ENCODE results near the gene ELP4. TPM values are rescaled to one million over a fixed set of nuclear protein-coding genes. Genes with fewer than 3 reads are reported as not detected.

The ELP4 gene
- total RNA-seq, 1 donor from 2014 or later = 8.6 TPM

DNA sequence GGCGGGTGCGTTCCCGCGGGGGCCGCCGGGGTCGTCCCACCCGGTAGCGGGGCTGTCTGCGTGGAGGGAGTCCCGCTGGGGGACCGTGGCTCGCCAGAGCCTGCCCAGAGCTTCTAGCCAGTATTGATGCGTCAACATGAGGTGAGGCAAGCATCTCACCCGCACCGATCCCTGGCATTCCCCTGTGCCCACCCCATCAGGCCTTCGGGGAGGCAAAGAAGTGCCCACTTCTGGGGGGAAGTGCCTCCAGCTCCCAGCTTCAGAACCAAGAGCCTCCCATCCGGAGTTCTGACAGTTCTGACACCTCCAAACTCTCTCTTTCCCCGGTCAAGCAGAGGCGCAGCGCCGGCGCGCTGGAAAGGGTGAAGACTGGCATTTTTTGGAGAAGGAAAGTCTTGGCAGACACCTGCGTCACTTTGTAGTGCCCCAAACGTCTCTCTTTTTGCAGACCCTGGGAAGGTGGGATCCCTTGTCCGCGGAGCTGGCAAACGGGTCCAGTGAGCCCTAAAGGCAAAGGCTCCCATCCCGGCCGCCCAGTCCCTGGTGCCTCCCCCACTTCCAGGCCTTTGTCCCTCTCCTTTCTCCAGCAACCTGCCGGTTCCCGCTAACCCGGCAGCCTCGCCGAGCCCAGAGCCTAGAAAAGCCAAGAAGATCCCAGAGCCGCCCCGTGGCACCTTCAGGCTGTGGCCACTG is 304.8 kb downstream of the ELP4 start:
- peaks cover 37% of the 10 kb centered on the region for H3K4me1 Mint-ChIP-seq (ENCODE audit: low read depth)
- TF ChIP-seq CTCF (IDR thresholded peaks at IDR 0.05) = no peak
- H3K4me3 Mint-ChIP-seq (ENCODE audit: unreplicated experiment) = no peak overlapping the region
- H3K36me3 Mint-ChIP-seq (ENCODE audit: low read depth) = no peaks in the 10 kb centered on the region
- H3K9me3 Mint-ChIP-seq (ENCODE audit: low read depth) = no peaks in the 10 kb centered on the region
- H3K27me3 Mint-ChIP-seq (ENCODE audit: low read depth) = peaks cover 64% of the 10 kb centered on the region
- H3K27ac Mint-ChIP-seq (ENCODE audit: unreplicated experiment) = no peak overlapping the region
- DNase-seq (ENCODE audit: low spot score) = no peak

DNA sequence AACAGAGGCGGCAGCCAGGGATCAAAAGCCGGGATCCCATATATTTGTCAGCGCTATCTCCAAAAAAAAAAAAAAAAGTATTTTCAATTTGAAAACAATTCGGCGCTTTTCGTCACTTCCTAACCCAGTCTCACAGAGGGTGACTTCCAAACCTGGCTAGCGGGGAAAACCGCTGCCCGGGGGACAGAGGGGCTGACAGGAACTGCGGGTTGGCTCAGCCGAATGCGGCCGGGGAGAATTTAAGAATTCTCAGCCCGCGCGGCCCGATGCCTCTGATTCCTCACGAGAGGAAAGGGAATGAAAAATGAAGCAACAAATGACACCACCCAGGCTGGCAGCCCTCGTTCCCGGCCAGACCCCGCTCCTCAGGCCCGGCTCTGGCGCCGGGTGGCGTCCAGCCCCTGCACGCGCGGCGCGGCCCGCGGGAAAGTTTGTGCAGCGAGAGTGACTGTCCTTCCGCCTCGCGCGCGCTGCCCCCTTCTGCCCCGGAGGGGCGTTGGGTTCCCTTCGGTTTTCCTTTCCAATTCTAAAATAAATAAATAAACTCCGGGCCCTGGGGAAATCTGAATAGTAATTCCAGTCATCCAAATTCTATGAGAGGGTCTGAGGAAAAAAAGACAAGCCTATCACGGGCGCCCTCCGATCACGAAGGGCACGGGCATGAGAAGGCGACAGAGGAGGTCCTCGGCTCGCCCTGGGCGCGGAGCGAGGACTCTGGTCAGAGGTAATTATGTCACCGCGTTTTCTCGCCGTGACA is 306.3 kb downstream of the ELP4 start:
- H3K27me3 Mint-ChIP-seq (ENCODE audit: low read depth) = peaks cover 68% of the 10 kb centered on the region
- H3K9me3 Mint-ChIP-seq (ENCODE audit: low read depth) = no peaks in the 10 kb centered on the region
- no peak for DNase-seq (ENCODE audit: low spot score)
- no peaks in the 10 kb centered on the region for H3K36me3 Mint-ChIP-seq (ENCODE audit: low read depth)
- TF ChIP-seq CTCF (IDR thresholded peaks at IDR 0.05) = peak; percentile 16
- H3K4me1 Mint-ChIP-seq (ENCODE audit: low read depth) = peaks cover 31% of the 10 kb centered on the region
- peak overlapping the region; percentile 54 for H3K4me3 Mint-ChIP-seq (ENCODE audit: unreplicated experiment)
- no peak overlapping the region for H3K27ac Mint-ChIP-seq (ENCODE audit: unreplicated experiment)

DNA sequence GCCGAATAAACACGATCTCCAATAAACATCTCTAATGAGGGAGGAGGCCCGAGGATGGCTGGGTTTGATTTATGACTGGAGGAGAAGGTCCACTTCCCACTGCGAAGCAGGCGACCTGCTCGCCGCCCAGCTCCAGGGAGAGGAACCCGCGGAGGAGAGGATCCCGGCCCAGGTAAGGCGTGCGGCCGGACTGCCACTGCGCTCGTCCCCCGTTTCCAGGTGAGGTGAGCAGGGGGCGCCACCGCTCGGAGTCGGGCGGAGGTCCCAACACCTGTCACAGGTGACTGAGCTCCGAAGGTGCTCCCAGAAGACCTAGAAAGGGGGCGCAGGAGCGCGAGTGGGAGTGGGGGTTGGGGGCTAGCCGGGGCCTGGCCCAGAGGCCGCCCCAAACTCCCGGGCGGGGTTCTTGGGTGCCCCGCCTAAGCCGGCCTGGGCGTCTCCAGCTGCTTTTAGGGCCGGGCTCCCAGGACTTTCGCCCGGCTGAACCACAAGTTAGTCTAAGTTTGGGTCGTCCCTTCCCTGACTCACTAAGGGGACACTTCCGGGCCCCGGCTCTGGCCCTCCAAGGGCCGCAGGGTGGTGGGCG is 307.0 kb downstream of the ELP4 start:
- no peak overlapping the region for H3K27ac Mint-ChIP-seq (ENCODE audit: unreplicated experiment)
- H3K36me3 Mint-ChIP-seq (ENCODE audit: low read depth) = no peaks in the 10 kb centered on the region
- no peaks in the 10 kb centered on the region for H3K9me3 Mint-ChIP-seq (ENCODE audit: low read depth)
- peaks cover 27% of the 10 kb centered on the region for H3K4me1 Mint-ChIP-seq (ENCODE audit: low read depth)
- DNase-seq (ENCODE audit: low spot score) = no peak
- H3K4me3 Mint-ChIP-seq (ENCODE audit: unreplicated experiment) = peak overlapping the region; percentile 54
- TF ChIP-seq CTCF (IDR thresholded peaks at IDR 0.05) = no peak
- H3K27me3 Mint-ChIP-seq (ENCODE audit: low read depth) = peaks cover 70% of the 10 kb centered on the region

- TF ChIP-seq CTCF (IDR thresholded peaks at IDR 0.05) = no peak
- Mint-ChIP-seq H3K4me3 (ENCODE audit: unreplicated experiment) (peak overlapping the region; percentile 41), H3K27ac (ENCODE audit: unreplicated experiment) (no peak overlapping the region), H3K4me1 (ENCODE audit: low read depth) (peaks cover 23% of the 10 kb centered on the region), H3K9me3 (ENCODE audit: low read depth) (no peaks in the 10 kb centered on the region), H3K36me3 (ENCODE audit: low read depth) (no peaks in the 10 kb centered on the region), H3K27me3 (ENCODE audit: low read depth) (peaks cover 71% of the 10 kb centered on the region)
- no peak for DNase-seq (ENCODE audit: low spot score)
Measured at GRCh38 chr11:31817054-31817620, 307.6 kb downstream of the ELP4 start.
